Fibroblast of pulmonary artery (primary cell): Measurements from ENCODE around the gene CNOT6.

Experiments
- DNase-seq: peaks from one replicate; pipeline ENCODE4 v3.0.0-alpha.2; 2010; ENCODE audit warnings: low read depth
- H3K4me3 ChIP-seq: replicated peaks from 2 replicates; pipeline ENCODE4 v1.5.1; 2011; ENCODE audit warnings: low read depth, mild to moderate bottlenecking, control low read depth, low read length, moderate library complexity
- TF ChIP-seq, protein P1 (sequence below): IDR thresholded peaks from 2 replicates; pipeline ENCODE4 v1.5.1; 2011; ENCODE audit warnings: mild to moderate bottlenecking, control low read depth, low read length, inconsistent platforms; ENCODE audit errors: missing control alignments

The CNOT6 gene

DNA sequence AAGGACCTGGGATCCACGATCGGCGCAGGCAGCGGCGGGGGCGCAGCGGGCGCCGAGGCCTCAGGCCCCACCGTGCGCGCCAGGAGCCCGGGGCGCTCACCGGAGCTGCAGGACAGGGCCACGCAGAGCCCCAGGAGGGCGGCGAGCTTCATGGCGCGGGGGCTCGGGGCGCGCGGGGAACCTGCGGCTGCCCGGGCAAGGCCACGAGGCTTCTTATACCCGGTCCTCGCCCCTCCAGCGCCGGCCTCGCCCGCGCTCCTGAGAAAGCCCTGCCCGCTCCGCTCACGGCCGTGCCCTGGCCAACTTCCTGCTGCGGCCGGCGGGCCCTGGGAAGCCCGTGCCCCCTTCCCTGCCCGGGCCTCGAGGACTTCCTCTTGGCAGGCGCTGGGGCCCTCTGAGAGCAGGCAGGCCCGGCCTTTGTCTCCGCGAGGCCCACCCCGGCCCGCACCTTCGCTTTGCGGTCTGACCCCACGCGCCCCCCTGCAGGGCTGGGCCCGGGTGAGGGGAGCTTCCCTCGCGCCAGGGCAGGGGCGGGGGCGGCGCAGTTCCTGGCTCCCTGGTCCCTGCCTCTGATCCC lies 97.2 kb downstream of the CNOT6 start, which contains the start of gene SCGB3A1:
TSS of gene SCGB3A1 (minus strand) at position 189 of the 577 bp plus-strand sequence. CDS start at position 152, 37 bp downstream.
- H3K4me3 ChIP-seq = no peak within 1 kb of the TSS
- TF ChIP-seq, protein P1, sequence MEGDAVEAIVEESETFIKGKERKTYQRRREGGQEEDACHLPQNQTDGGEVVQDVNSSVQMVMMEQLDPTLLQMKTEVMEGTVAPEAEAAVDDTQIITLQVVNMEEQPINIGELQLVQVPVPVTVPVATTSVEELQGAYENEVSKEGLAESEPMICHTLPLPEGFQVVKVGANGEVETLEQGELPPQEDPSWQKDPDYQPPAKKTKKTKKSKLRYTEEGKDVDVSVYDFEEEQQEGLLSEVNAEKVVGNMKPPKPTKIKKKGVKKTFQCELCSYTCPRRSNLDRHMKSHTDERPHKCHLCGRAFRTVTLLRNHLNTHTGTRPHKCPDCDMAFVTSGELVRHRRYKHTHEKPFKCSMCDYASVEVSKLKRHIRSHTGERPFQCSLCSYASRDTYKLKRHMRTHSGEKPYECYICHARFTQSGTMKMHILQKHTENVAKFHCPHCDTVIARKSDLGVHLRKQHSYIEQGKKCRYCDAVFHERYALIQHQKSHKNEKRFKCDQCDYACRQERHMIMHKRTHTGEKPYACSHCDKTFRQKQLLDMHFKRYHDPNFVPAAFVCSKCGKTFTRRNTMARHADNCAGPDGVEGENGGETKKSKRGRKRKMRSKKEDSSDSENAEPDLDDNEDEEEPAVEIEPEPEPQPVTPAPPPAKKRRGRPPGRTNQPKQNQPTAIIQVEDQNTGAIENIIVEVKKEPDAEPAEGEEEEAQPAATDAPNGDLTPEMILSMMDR = no peak

DNA sequence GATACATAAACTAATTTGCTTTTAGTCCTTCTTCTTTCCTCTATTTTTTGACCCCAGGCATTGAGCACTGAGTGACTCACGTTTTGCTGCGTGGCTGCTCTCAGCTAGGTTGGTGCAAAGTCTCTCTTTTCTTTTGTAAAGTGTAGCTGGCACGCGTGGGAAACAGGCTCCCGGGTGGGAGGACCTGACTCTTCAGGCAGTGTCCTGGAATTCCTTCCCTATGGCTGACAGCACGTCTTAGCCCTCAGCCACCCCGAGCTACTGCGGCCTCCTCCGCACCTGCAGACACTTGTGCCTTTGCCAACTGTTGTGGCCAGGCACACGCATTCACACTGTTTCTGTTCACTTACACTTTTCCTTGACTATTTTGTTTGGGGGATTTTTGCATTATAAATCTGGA lies 98.0 kb downstream of the CNOT6 start:
- DNase-seq = no peak
- TF ChIP-seq, protein P1 = no peak
- H3K4me3 ChIP-seq = no peak overlapping the region

More for the DNA sequence above, 97.2 kb downstream of the CNOT6 start, which contains the start of gene SCGB3A1:
- DNase-seq = no peak

DNA sequence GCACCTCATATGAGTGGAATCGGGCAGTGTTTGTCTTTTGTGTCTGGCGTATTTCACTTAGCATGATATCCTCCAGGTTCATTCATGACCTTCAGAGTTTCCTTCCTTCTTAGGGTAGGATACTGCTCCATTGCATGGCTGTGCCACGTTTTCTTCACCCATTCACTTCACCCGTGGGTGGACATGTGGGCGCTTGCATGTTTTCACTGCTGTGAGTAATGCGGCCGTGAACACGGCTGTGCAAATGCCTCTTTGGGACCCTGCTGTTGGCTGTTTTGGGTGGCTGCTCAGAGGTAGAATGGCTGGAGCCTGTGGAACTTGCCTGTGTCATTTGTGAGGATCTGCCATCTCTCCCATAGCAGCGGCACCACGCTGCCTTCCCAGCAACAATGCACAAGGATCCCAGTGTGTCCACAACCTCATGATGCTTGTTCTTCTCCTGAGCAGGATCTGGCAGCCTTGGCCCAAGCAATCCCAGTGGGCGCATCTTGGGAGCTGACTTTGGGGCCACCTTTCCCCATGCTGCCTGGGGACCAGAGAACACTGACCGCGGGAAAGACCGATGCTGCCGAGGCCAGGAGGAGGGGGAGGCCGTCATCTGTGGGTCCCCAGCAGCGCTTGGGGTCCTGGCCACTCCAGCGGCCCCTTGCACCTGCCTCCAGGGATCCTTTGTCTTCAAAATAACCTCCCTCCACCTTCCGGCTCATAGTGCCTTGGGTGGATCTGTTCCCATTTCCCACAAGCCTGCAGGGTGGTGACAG lies 99.4 kb downstream of the CNOT6 start:
- no peak for DNase-seq
- no peak overlapping the region for H3K4me3 ChIP-seq
- TF ChIP-seq, protein P1 = no peak

DNA sequence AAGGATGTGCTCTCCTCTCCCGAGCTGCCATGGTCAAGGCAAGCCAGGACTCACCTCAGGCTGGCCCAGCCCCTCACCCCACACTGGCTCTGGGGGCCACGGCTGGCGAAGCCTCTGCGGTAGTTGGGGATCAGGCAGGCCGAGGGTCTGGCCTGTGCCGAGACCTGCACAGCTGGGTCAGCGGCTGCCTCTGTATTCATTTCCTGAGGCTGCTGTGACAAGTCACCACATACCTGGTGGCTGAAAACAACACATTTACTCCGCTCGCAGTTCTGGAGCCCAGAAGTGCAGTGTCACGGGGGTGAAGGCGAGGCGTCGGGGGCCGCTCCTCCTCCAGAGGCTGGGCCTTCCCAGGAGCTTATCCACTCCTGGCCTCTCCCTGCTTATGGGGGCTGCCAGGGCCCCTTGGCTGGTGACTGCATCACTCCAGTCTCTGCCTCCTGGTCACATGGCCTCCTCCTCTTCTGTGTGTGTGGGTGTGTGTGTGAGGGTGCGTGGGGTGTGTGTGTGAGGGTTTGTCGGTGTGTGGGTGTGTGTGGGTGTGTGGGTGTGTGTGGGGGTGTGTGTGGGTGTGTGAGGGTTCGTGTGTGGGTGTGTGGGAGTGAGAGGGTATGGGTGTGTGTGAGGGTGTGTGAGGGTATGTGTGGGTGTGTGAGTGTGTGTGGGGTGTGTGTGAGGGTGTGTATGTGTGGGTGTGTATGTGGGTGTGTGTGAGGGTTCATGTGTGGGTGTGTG lies 100.3 kb downstream of the CNOT6 start:
- no peak overlapping the region for H3K4me3 ChIP-seq
- TF ChIP-seq, protein P1 = no peak
- no peak for DNase-seq

DNA sequence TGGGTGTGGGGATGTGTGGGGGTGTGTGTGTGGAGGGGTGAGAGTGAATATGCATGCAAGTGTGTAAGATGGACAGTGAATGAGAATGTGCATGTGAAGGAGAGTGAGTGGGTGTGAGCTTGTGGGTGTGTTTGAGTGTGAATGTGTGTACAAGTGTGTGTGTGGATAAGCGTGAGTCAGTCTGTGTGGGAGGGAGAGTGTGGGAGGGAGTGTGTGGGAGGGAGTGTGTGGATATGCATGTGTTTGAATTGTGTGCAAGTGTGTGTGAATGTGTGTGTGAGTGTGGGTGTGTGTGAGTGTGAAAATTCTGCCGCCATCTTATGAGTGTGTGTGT lies 100.8 kb downstream of the CNOT6 start:
- no peak overlapping the region for H3K4me3 ChIP-seq
- TF ChIP-seq, protein P1 = no peak
- no peak for DNase-seq

DNA sequence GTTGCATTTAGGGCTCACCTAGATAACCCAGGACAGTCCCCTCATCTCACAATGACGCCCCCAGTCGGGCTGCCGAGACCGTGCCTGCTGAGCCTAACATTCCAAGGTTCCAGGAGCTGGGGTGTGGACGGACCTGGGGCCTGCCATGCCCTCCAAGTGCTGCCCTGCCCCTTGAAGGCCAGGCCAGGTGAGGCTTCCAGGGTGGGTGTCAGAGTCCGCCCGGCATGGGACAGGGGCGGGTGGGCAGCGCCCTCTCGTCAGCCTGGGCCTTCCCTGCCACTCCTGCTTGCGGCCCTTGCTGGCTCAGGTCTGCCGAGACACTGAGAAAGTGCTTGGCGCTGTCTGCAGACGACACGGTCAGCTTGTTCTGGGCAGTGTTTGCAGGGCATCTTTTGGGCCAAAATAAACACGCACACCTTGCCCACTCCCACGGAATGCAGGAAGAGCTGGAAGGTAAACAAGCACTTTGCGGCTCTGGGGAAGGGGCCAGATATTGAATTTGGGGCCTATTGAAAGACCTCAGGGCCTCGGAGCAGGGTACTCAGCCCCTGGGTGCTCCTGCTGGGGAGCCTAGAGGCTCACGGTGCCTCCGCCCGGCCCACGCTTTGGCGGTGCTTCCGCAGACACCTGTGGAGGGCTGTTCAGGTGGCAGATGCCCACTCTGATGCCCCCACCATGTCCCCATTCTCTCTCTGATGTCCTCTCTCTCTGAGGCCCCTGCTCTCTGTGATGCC lies 101.4 kb downstream of the CNOT6 start:
- DNase-seq = no peak
- TF ChIP-seq, protein P1 = no peak
- no peak overlapping the region for H3K4me3 ChIP-seq
